GM18873 (cell line): ENCODE results near the gene UNC5CL.
"Not testable (repeated sequence)": the region's sequence is repeated elsewhere in the genome, so short reads cannot be mapped to it uniquely, and the experiment has no call there.

Experiments used
- ATAC-seq: cut with Tn5 transposase; IDR thresholded peaks from one replicate; pipeline ENCODE4 v1.9.1; 2021; ENCODE audit warnings: mild to moderate bottlenecking, moderate library complexity, moderate number of reproducible peaks; ENCODE audit not compliant: unreplicated experiment, low FRiP score

UNC5CL gene

DNA sequence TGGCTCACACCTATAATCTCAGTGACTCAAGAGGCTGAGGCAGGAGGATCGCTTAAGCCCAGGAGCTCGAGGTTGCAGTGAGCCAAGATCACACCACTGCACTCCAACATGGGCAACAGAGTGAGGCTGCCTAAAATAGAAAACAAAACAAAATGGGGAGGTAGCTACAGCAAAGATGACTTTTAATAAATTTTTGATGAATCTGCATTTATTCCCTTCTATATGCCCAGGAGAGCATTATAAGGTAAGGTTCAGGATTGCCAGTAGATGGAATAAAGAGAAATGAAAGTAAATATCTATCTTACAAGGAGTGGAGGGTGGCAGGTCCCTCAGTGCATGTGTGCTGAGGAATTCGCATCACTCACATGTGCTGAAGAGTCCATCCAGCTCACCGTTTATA is 24.2 kb downstream of the UNC5CL start:
- no peak for ATAC-seq

DNA sequence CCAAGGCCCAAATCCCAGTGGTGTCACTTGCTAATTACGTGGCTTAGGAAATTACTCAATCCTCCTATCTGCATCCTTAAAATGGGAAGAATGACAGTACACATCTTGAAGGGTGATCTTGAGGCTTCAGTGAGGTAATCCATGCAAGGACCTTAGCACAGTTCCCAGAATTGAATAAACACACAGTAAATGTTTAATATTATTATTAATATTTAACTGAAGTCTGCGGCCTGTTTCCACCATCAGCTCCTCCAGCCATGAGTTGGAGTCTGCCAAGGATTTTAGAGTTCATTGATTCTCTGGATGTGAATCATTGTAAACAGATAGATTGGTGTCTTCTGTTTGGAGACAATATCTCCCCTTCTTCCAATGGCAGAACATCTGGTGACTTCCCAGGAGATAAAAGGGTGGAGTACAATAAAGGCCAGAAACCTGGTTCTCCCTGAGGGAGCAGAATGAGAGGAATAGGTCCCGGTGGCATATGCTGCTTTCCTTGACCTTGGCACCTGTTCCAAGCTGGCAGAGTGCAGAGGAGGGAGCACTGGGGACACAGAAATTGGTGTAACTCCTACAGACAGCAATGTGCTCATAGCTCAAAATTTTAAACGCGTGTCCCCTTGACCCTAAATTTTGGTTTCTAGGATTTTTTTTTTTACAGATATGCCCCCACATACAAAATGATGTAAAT is 25.4 kb downstream of the UNC5CL start:
- no peak for ATAC-seq

DNA sequence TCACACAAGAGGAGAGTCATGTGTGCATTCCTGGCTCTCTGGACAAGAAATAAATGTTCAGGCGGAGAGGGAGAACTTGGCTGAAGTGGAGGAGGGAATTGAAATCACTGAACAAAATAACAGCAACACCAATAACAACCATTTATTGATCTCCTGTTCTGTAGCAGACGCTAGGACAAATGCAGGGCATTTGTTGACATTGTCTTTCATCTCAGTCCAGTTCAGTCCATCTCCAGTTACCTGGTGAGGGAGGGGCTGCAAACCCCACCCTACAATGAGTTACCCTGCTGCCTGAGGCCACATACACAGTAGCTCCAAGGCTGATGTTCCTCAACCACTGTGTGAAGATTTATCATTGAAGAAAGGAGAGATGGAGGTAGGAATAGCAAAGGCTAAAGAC is 27.3 kb downstream of the UNC5CL start:
- ATAC-seq = no peak

DNA sequence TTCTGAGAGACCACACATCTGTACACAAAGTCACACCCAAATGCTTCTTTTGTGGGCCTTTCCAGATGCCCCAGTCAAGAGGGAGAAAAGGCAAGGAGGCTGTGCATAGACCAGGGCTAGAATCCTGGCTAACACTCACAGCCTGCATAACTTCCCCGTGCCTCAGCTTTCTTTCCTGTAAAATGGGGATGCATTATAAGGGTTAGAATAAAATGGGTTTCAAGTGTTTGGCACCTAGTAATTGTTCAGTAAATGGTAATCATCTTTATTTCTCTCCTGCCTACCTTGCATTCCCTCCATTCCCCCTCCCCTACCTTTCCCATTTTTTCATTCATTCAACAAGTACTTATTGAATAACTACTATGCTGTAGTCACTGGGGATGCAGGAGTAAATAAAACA is 29.4 kb downstream of the UNC5CL start:
- no peak for ATAC-seq

DNA sequence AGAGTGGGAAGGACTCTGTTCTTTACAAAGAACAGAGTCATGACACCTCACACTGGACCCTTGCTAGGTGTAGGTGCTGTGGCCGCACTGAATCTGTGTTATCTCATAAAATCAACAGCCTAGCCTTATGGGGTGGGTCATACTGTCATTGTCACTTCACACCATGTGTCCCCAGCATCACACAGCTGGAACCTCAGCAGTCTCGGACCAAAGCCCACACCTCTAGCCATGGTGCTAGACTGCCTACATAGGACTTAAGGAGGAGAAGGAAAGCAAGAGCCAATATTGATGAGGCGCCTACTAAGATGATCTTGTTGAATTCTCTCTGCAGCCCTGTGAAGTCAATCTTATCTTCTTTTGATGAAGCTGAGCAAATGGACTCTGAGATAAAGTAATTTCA is 31.0 kb downstream of the UNC5CL start:
- no peak for ATAC-seq

DNA sequence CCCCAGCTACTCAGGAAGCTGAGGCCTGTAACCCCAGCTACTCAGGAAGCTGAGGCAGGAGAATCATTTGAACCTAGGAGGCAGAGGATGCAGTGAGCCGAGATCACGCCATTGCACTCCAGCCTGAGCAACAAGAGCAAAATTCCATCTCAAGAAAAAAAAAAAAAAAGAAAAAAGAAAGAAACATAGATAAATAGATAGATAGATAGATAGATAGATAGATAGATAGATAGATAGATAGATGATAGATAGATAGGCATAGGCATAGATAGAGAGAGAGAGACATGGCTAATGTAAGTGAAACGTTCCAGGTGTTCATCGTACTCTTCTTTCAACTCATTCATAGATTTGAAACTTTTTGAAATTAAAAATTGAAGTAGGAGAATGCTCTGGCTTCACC is 32.0 kb downstream of the UNC5CL start:
- ATAC-seq = not testable (repeated sequence)

DNA sequence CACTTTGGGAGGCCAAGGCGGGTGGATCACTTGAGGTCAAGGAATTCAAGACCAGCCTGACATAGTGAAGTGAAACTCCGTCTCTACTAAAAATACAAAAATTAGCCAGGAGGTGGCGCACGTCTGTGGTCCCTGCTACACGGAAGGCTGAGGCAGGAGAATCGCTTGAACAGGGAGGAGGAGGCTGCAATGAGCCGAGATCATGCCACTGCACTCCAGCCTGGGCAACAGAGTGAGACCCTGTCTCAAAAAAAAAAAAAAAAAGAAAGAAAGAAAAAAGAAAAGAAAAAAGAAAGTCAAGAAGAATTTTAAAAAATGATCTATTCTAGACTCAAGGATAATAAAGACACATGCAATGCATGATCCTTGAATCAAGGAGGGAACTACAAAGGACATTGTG is 32.8 kb downstream of the UNC5CL start:
- not testable (repeated sequence) for ATAC-seq

DNA sequence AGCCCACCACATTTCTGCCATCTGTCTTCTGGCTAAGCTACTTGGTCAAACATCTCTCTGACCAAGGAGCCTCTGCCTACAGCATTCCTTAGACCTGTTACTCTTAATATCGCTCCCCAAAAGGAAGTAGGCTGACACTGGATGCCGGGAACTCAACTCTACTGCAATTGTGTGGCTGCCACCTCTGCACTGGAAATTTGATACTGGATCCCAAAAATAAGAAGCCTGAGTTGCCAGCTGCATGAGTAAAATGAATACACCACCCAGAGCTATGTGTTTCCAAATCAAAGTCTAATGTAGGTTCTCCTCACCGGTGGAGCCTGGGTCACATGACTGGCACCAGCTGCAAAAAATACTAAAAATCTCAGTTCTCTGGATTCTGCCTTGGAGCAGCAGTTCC is 36.9 kb downstream of the UNC5CL start:
- ATAC-seq = no peak

DNA sequence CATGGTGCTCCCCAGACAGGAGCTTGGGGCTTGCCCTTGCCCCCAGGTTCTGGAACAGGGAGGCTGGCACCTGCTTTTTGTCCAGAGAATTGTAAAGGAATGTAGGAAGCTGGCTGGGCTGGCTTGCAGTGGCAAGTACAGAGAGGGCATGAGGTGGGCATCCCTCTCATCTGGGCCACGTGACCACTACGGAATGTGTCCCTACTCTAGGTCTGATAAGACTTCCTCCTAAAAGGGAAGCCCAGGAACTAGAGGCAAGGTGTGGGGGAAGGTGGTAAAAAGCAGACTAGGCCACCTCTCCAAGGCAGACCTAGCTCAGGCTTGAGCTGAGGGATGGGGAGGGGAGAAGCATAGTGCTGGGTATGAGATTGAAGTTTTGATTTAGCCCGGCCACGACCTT is 38.8 kb downstream of the UNC5CL start:
- ATAC-seq = no peak

DNA sequence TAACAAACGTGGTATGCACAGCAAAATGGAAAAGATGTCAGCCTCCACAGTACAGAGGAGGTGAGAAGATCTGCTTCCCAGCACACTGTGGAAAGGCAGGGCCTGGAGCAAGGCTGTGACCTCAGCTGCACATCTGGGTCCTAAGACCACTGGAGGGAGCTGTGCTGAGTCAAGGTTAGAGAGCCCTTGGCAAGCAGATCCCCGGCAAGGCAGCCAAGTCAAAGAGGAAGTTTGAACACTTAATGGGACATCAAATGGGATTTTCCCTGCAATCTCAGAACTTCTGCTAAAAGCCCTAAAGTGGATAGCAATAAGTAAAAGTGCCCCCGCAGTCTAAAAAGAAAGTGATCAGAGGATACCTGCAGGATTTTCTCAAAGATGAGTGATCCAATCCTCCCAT is 39.5 kb downstream of the UNC5CL start:
- no peak for ATAC-seq

DNA sequence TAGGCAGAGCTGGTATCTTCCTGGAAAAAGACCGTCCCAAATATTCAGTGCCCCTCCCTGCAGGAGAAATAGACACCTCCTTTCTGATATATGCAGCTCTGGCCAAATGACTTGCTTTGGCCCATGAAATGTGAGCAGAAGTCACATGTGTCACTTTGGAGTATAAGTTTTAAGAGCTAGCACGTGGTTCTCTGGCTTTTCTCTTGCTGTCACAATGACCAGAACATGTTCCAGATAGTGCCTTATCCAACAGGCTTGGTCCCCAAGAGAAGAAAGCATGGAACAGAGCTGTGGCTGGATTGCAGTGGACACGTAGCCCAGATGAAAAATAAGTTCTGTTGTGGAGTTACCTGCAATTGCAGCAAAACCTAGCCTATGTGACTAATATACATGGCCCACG is 40.4 kb downstream of the UNC5CL start:
- ATAC-seq = no peak

DNA sequence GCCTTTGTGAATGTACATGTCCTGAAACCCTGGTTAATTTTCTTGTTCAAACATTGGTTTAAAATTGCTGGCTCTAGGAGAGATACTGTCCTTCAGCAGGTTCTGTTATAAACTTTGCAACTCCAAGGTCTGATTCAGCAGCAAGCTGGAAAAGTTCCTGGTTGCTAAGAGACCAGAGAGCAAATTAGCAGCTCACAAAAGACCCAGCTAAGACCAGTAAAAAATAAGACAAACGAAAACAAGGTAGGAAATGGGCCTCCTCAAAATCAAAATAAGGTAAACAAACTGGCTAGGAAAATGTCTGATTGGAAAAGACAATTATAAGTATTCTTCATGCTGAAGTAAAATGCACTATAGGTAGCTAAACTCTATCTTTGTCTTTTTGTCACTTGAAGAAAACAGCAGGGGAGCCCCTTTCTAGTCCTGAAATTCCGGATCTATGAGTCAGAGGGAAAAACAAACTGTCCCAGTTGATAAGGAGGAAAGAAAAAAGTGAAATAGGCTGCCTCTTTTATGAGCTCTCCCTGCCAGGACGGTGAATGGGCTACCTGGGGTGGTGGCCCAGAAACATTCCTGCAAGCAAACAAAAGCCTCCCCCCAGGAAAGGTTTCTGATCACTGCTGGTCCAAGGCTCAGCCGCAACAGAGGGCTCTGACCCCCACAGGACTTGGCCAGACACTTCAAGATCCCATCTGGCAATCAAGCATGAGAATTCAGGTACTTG is 41.6 kb downstream of the UNC5CL start:
- ATAC-seq = no peak

DNA sequence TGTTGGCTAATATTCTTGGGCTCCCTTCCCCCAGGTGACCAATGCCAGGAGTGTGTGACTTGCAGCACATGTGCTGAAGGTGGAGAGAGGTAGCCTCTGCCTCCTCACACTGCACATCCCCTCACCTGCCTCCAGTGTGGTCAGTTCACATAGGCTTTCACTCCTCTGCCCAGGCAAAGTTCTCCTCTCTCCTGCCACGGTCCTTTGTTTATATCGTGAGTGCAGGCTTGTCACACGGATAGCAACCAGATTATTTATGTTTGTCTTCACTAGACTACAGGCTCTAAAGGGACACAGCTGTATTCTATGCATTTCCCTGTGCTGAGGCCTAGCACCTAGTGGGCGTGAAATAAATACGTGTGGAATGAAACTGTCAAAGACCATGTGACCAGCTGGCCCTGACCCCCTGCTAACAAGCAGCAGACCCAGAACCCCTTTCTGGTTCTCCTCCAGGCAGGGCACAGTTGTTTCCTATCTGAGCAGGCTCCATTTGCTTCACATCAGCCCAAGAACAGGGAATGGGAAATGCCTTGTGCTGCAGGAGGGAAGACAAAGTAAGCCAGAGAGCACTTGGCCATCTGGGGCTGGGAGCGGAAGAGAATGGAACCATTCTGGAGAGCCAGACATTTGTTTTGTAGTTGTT is 42.3 kb downstream of the UNC5CL start:
- ATAC-seq = no peak

DNA sequence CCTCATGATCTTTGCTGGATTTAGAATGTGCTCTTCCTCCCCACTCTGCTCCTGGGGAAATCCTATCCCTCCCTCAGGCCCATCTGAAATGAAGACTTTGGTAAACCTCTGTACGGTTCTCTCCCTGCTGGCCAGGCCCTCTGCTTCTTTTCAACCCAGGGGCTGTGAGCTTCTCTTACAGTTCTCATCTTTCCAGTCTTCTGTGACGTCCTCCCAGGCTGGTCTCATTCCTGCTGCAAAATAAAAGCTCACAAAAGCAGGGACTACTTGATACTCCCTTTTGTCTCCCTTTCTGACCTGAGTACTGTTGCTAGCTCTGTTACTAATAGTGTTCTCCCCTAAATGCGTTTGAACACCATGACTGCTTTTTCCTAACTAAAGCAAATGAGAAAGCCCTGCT is 46.3 kb downstream of the UNC5CL start:
- ATAC-seq = no peak

DNA sequence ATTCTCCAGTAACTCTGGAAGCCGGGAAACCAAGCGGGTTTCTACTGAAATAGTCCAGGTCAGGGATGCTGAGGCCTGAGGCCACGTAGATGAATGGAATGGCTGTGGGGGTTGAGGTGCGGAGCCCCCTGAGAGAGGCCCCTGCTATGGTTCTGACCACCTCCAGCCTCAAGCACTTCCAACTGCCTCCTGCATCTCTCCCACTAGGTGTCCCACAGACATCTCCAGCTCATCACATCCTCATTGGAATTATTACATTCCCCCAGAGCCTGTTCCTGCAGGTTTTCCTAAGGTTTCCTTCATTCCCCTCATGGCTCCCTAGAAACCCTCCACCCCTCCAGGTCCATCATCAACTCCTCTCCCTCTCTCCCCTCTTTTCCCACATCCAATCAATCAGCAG is 48.7 kb downstream of the UNC5CL start:
- no peak for ATAC-seq

DNA sequence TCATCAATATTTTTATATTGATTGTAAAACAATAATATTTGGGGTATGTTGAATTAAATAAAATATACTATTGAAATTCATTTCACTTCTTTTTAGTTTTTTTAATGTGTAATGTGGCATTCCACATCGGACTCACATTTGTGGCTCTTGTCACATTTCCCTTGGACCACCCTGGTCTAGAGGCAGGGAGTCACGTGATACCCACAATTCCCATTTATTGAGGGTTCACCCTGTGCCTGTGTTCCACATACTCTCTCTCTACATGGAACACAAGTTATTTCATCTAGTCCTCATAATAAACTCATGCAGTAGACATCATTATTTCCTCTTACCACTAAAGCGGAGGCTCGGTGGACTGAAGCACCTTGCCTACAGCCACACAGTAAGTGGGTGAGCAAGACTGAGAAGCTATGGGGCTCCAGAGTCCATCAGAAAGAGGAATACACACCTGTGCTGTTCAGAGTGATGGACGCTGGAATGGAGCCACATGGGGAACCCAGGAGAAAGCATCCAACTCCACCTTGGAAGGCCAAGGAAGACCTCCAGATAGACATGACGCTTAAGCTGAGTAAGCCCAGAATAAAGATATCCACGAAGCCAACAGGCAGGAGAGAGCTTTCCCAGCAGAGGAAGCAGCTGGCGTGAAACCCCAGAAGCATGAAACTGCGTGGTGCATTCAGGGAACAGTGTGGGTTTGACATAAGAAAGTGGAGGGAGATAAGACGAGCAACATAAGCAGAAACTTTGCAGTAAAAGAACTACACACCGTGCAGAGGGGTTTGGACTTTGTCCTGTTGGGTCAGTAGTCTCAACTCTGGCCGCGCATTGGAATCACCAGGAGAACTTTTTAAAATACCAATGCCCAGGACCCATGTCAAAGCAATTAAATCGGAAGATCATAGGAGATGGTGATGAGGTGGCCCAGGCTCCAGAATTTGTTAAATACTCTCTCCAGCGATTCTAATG is 49.5 kb downstream of the UNC5CL start:
- ATAC-seq = no peak

DNA sequence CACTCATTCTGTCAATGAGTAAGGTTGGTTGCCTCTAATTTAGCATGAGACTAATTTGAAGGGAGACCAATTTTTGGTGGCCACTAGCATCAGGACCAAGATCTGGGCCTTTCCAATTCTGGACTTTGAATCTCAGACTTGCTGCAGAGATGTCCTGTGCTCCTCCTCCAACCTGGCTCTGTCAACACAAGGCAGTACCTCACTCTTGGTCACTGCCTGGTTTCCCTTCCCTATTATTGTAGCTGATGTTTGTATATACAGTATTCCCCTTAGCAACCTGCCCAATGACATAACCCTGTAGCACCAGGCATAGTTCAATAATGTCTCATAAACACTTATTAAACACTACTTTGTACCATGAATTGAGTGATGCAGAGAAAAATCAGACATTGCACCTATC is 50.4 kb downstream of the UNC5CL start:
- no peak for ATAC-seq

DNA sequence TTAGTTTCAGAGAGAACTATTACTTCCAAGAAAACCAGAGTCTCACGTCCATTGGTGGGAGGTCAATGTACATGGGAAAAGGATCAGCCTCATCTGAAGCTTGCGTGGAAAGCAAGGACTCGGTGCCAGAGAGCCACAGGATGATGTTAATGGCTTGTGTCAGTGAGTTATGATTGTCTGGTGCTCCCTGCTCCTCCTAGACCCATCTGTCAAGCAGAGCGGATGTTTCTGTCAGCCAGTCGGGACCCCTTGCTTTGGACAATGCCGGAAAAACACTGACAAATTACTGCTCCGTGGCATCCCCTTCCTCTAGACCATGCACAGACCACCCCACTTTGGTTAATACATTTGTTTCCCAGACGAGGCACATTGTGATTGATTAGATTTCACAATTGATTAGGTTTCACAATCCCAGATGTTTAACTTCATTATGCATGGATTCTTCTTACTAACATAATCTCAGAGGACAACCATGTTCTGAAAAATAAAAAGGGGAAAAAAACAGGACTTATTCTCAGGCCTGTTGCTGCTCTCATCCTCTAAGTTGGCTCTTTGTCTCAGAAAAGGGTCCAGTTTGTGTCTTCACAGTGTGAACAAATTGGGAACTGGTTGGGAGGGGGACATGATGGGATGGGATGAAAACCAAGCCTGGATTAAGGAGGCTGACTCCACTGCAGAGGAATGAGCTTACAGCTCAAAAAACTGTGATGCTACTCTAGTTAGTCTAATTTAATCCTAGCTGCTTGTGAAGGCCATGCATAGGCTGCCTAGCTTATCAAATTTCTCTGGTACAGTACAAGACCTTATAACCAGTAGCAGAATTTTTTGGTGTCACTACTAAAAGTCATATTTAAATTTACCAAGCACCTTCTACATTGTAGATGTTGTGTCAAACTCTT is 51.9 kb downstream of the UNC5CL start:
- ATAC-seq = no peak

DNA sequence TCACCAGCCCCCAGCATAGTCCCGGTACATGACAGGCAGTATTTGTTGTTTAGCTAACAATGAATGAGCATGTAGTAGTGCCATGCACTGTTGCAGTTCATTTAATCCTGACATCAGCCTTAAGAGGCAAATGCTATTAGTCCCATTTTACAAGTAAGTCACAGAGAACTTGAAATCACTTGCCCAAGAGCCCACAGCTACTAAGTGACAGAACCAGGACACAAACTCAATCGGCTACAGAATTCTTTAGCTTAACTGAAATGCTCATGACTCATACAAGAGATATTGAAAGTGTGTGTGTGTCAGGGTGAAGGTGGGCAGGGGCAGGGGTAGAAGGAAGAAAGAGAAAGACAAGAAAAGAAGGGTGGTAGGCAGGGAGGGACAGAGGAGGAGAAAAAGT is 52.7 kb downstream of the UNC5CL start:
- no peak for ATAC-seq

DNA sequence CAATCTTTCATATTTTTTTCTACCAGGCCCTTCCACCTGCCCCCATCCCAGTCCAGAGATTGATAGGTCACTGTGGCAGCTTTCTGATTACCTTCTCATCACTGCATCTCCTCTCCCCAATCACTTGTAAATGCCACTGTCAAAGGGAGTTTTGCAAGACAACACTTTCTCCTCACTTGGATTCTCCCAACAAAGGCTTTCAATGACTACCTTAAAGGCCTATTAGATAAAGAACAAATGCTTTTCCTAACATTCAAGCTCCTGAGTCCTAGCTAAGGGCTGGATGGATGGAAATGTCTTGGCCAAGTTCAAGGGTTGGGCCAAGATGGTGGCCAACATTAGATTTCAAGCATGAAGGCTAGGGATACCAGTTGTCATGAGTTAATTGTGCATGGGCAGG is 55.3 kb downstream of the UNC5CL start:
- ATAC-seq = no peak
